Measurements from ENCODE around the gene CRADD. TPM values are rescaled to one million over a fixed set of nuclear protein-coding genes. Genes with fewer than 3 reads are reported as not detected.

CRADD gene
- total and polyA plus RNA-seq, 2 of the 4 experiments (the other 2 are of a cell fraction): 11.1 to 14.0 TPM

DNA sequence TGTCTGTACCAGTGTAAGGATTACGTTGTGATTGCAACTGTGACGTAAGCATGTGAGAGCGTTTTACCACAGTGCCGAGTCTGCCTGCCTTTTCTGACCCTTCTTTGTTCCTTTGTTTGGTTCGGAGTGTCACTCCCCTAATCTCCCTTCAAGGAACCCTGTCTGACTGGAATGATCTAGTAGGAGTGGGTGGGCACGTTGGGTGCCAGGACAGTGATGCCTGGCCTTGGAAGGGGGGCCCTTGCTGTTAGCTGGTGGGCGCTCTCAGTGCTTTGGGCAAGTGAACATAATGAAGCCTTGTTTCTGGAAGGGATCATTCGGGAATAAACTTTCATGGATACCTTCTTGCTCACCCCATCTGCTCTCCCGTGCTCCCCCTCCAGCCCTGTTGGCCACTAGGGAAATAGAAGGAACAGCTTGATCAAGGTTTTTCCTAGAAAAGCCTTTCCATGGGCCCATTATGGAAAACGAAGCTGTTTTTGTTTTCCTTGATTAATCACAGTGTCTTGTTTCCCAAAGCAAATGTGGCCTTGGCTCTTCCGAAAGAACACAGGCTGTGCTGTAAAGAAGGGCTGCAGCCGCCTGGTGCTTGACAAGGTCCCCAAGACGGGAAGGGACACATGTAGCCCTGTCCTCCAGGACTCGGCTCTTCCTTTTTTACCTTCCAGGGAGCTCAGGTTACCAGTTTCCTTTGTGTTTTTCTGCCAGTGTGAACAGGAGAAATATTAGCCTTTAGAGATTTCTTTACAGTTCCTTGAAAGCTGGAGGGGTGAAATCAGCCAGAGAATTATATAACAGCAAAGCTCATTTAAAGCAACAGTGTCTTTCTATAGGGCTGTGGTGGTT, 215.5 kb downstream of the CRADD start:
- H4K5ac ChIP-seq (ENCODE audit: low read depth, low read length): no peak overlapping the region
- peaks cover 12% of the 10 kb centered on the region for H3K9me1 ChIP-seq (ENCODE audit: insufficient read depth, low read length)
- H3K23ac ChIP-seq (ENCODE audit: low read depth, low read length): no peak overlapping the region
- ATAC-seq (ENCODE audit: low read depth) (no peak), DNase-seq (no peak)
- peak overlapping the region; percentile 61 for H3K4ac ChIP-seq (ENCODE audit: low read depth, low read length)
- in situ Hi-C loops (cut with MboI; ENCODE audit: low sequenced_read_pairs) (no loop called here), dilution Hi-C loops (cut with HindIII; ENCODE audit: low sequenced_read_pairs, unreplicated experiment) (no loop called here), intact Hi-C loops (cut with micrococcal nuclease) (loop anchor here (10.0 kb wide), 1 partner anchor 318 kb away; the partner anchor contains the start of gene SOCS2)
- H3K56ac ChIP-seq (ENCODE audit: extremely low read depth, insufficient read depth, low read length): no peak overlapping the region
- H3K18ac ChIP-seq (ENCODE audit: low read depth, low read length): no peak overlapping the region; the same call in 1 of the 2 replicates
- no peaks in the 10 kb centered on the region for H3K36me3 ChIP-seq (ENCODE audit: control insufficient read depth, insufficient read depth, low read length)
- CTCF ChIA-PET: no interaction called here
- peak overlapping the region; percentile 82 for H2BK20ac ChIP-seq (ENCODE audit: low read depth, low read length)
- no peaks in the 10 kb centered on the region for H4K20me1 ChIP-seq (ENCODE audit: insufficient read depth, low read length)
- H3K27me3 ChIP-seq (ENCODE audit: control insufficient read depth, insufficient read depth, low read length): no peaks in the 10 kb centered on the region
- no TSS peak for BruUV-seq (replicated peaks)
- peak overlapping the region; percentile 44 to 65; a peak in 2 of 4 replicates for H4K8ac ChIP-seq (ENCODE audit: low read depth in 2 of 2, low read length in 2 of 2)
- peak overlapping the region; percentile 33; the same call in 1 of the 2 replicates for H4K91ac ChIP-seq (ENCODE audit: insufficient read depth, low read depth, low read length)
- POLR2A ChIA-PET (ENCODE audit: unreplicated experiment): no interaction called here
- no peak for TF ChIP-seq MAFK (IDR thresholded peaks at IDR 0.05; ENCODE audit: low read depth, low read length)
- TF ChIP-seq RAD21 (IDR thresholded peaks at IDR 0.05; ENCODE audit: low read length): no peak
- no peak for TF ChIP-seq FOS (IDR thresholded peaks at IDR 0.05; ENCODE audit: low read depth, low read length)
- no peak for TF ChIP-seq RCOR1 (IDR thresholded peaks at IDR 0.05; ENCODE audit: insufficient replicate concordance, low read length)
- no peak for TF ChIP-seq CEBPB (IDR thresholded peaks at IDR 0.05; ENCODE audit: low read depth, low read length)
- WGBS, 2 experiments (ENCODE audit: extremely low coverage in 2 of 2, insufficient read length in 1 of 2): 0% methylated on average over 1 of the region's 14 CpGs; no CpG with 5 or more reads in 1 of the 2 experiments
- H2BK5ac ChIP-seq (ENCODE audit: low read depth, low read length, poor library complexity, severe bottlenecking): no peak overlapping the region
- no peaks in the 10 kb centered on the region for H3K79me1 ChIP-seq (ENCODE audit: low read depth in 1 of 2, low read length in 2 of 2)
- no peak overlapping the region for H3K4me3 ChIP-seq (ENCODE audit: insufficient read depth, low read depth, low read length)
- H3K9ac ChIP-seq (ENCODE audit: low read depth, low read length): no peak overlapping the region
- no peak overlapping the region for H2AK9ac ChIP-seq (replicated peaks; ENCODE audit: low read depth, low read length, poor library complexity)
- H3K4me2 ChIP-seq (ENCODE audit: low read depth, low read length): no peak overlapping the region
- H3K14ac ChIP-seq (replicated peaks; ENCODE audit: low read depth, low read length): peak overlapping the region; percentile 50
- H3K9me3 ChIP-seq (ENCODE audit: control insufficient read depth, insufficient read depth, low read length): no peaks in the 10 kb centered on the region
- no peak overlapping the region for H3K27ac ChIP-seq (ENCODE audit: insufficient read depth, low read length)
- H2BK15ac ChIP-seq (ENCODE audit: low read depth, low read length): peak overlapping the region; percentile 70; the same call in 2 of the 3 replicates
- H3K4me1 ChIP-seq (ENCODE audit: control insufficient read depth, insufficient read depth, low read length): peaks cover 19% of the 10 kb centered on the region
- H2AFZ ChIP-seq (replicated peaks; ENCODE audit: low read length, poor library complexity): peak overlapping the region; percentile 82
- peak overlapping the region; percentile 79 for H2BK120ac ChIP-seq (ENCODE audit: low read depth, low read length)
- H2AK5ac ChIP-seq (ENCODE audit: low read depth, low read length): peak overlapping the region; percentile 82

Measured in IMR-90 (cell line).